Measurements from ENCODE around the gene ATP8A2. TPM values are rescaled to one million over a fixed set of nuclear protein-coding genes. Genes with fewer than 3 reads are reported as not detected.

ATP8A2 gene
- total and polyA plus RNA-seq, 2 of the 8 experiments (the other 6 are each of a cell fraction or from before 2014, with no cell fraction given), result 2.4 to 8.3 TPM

DNA sequence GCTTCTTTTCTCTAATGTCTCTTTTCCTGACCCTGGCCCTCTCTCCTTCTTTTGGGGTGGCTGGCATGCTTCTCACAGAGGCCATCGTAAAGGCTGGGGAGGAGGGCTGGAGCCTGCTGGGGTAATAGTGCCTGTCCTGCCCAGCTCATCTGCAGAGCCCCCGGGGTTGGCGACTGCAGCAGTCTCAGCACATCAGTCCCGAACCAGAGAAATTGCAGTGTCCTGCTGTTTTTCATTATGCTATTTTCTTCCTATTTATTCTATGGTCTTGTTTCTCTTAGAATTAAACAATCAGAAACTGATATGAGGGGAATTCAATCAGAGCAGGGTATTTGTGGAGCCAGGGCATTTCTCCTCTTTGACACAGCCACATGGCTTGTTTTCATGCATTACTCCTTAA lies 513.6 kb downstream of the ATP8A2 start (continued):
- TF ChIP-seq, protein P1, sequence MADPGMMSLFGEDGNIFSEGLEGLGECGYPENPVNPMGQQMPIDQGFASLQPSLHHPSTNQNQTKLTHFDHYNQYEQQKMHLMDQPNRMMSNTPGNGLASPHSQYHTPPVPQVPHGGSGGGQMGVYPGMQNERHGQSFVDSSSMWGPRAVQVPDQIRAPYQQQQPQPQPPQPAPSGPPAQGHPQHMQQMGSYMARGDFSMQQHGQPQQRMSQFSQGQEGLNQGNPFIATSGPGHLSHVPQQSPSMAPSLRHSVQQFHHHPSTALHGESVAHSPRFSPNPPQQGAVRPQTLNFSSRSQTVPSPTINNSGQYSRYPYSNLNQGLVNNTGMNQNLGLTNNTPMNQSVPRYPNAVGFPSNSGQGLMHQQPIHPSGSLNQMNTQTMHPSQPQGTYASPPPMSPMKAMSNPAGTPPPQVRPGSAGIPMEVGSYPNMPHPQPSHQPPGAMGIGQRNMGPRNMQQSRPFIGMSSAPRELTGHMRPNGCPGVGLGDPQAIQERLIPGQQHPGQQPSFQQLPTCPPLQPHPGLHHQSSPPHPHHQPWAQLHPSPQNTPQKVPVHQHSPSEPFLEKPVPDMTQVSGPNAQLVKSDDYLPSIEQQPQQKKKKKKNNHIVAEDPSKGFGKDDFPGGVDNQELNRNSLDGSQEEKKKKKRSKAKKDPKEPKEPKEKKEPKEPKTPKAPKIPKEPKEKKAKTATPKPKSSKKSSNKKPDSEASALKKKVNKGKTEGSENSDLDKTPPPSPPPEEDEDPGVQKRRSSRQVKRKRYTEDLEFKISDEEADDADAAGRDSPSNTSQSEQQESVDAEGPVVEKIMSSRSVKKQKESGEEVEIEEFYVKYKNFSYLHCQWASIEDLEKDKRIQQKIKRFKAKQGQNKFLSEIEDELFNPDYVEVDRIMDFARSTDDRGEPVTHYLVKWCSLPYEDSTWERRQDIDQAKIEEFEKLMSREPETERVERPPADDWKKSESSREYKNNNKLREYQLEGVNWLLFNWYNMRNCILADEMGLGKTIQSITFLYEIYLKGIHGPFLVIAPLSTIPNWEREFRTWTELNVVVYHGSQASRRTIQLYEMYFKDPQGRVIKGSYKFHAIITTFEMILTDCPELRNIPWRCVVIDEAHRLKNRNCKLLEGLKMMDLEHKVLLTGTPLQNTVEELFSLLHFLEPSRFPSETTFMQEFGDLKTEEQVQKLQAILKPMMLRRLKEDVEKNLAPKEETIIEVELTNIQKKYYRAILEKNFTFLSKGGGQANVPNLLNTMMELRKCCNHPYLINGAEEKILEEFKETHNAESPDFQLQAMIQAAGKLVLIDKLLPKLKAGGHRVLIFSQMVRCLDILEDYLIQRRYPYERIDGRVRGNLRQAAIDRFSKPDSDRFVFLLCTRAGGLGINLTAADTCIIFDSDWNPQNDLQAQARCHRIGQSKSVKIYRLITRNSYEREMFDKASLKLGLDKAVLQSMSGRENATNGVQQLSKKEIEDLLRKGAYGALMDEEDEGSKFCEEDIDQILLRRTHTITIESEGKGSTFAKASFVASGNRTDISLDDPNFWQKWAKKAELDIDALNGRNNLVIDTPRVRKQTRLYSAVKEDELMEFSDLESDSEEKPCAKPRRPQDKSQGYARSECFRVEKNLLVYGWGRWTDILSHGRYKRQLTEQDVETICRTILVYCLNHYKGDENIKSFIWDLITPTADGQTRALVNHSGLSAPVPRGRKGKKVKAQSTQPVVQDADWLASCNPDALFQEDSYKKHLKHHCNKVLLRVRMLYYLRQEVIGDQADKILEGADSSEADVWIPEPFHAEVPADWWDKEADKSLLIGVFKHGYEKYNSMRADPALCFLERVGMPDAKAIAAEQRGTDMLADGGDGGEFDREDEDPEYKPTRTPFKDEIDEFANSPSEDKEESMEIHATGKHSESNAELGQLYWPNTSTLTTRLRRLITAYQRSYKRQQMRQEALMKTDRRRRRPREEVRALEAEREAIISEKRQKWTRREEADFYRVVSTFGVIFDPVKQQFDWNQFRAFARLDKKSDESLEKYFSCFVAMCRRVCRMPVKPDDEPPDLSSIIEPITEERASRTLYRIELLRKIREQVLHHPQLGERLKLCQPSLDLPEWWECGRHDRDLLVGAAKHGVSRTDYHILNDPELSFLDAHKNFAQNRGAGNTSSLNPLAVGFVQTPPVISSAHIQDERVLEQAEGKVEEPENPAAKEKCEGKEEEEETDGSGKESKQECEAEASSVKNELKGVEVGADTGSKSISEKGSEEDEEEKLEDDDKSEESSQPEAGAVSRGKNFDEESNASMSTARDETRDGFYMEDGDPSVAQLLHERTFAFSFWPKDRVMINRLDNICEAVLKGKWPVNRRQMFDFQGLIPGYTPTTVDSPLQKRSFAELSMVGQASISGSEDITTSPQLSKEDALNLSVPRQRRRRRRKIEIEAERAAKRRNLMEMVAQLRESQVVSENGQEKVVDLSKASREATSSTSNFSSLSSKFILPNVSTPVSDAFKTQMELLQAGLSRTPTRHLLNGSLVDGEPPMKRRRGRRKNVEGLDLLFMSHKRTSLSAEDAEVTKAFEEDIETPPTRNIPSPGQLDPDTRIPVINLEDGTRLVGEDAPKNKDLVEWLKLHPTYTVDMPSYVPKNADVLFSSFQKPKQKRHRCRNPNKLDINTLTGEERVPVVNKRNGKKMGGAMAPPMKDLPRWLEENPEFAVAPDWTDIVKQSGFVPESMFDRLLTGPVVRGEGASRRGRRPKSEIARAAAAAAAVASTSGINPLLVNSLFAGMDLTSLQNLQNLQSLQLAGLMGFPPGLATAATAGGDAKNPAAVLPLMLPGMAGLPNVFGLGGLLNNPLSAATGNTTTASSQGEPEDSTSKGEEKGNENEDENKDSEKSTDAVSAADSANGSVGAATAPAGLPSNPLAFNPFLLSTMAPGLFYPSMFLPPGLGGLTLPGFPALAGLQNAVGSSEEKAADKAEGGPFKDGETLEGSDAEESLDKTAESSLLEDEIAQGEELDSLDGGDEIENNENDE (IDR thresholded peaks at IDR 0.05; ENCODE audit: insufficient replicate concordance, low read length), result no peak

Data from H1 (cell line).